WERI-Rb-1 (cell line): ENCODE data around the gene CBX2.

Experiments used
- DNase-seq: peaks from one replicate; pipeline ENCODE4 v3.0.0-alpha.2; 2020
- H3K27ac ChIP-seq: fragments of 250-450 bp; sonication (Bioruptor Pico); 2 replicates; pipeline ENCODE4 v1.5.1; 2020; ENCODE audit warnings: mild to moderate bottlenecking, moderate library complexity
- H3K27me3 ChIP-seq: fragments of 250-450 bp; sonication (Bioruptor Pico); 2 replicates; pipeline ENCODE4 v1.5.1; 2021; ENCODE audit warnings: mild to moderate bottlenecking, low read depth, moderate library complexity; ENCODE audit not compliant: insufficient read depth, severe bottlenecking
- H3K36me3 ChIP-seq: fragments of 250-450 bp; sonication (Bioruptor Pico); 2 replicates; pipeline ENCODE4 v1.5.1; 2020; ENCODE audit warnings: mild to moderate bottlenecking, moderate library complexity
- H3K4me3 ChIP-seq: 2 replicates; pipeline ENCODE4 v1.5.1; 2011; ENCODE audit warnings: low read depth, mild to moderate bottlenecking, control low read depth, low read length
- H3K9me3 ChIP-seq: fragments of 250-450 bp; sonication (Bioruptor Pico); 2 replicates; pipeline ENCODE4 v1.5.1; 2021; ENCODE audit warnings: mild to moderate bottlenecking, moderate library complexity; ENCODE audit not compliant: severe bottlenecking
- TF ChIP-seq, protein P1 (sequence below): IDR thresholded peaks from 2 replicates; pipeline ENCODE4 v1.5.1; 2011; ENCODE audit warnings: low read depth, mild to moderate bottlenecking, control low read depth, inconsistent platforms, low read length

CBX2 gene

DNA sequence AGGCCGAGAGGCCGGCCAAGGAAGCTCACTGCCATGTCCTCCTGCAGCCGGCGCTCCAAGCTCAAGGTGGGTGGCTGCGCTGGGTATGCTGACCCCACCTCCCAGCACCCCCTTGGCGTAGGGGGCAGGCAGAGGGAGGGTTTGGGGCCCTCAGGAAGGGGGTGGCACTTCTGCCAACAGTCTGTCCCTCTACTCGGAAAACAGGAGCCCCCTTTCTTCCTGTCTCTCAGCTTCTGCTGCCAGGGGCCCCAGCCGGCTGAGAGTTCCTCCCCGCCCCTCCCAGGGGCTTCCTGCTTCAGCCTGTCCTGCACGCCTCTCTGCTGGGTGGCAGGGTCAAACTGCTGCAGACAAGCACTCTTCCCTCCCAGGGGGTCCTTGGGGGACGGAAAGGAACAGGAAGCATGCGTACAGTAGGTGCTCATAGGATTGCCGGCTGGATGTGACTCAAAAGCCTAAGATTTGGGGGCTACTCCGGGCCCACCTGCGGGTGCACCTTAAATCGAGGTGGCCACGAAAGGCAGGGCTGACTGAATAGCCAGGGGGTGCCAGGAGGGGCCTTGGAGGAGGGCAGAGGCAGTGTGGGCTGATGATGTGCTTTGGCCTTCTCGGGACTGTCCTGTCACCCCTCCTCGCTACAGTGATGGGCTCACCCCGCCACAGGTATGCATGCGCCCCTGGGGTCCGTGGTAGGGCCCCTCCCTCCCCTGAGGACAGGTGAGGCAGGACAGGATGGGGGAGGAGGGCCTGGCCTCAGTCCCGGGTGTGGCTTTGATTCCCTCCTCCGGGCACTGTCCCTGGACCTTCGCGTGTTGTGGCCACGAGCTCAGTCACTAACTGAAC is 4.0 kb downstream of the CBX2 start:
- no peak overlapping the region for H3K4me3 ChIP-seq
- peaks cover 83% of the 10 kb centered on the region for H3K36me3 ChIP-seq
- H3K9me3 ChIP-seq: no peaks in the 10 kb centered on the region
- H3K27ac ChIP-seq: no peak overlapping the region
- TF ChIP-seq, protein P1, sequence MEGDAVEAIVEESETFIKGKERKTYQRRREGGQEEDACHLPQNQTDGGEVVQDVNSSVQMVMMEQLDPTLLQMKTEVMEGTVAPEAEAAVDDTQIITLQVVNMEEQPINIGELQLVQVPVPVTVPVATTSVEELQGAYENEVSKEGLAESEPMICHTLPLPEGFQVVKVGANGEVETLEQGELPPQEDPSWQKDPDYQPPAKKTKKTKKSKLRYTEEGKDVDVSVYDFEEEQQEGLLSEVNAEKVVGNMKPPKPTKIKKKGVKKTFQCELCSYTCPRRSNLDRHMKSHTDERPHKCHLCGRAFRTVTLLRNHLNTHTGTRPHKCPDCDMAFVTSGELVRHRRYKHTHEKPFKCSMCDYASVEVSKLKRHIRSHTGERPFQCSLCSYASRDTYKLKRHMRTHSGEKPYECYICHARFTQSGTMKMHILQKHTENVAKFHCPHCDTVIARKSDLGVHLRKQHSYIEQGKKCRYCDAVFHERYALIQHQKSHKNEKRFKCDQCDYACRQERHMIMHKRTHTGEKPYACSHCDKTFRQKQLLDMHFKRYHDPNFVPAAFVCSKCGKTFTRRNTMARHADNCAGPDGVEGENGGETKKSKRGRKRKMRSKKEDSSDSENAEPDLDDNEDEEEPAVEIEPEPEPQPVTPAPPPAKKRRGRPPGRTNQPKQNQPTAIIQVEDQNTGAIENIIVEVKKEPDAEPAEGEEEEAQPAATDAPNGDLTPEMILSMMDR: no peak
- no peak for DNase-seq
- H3K27me3 ChIP-seq: no peaks in the 10 kb centered on the region

DNA sequence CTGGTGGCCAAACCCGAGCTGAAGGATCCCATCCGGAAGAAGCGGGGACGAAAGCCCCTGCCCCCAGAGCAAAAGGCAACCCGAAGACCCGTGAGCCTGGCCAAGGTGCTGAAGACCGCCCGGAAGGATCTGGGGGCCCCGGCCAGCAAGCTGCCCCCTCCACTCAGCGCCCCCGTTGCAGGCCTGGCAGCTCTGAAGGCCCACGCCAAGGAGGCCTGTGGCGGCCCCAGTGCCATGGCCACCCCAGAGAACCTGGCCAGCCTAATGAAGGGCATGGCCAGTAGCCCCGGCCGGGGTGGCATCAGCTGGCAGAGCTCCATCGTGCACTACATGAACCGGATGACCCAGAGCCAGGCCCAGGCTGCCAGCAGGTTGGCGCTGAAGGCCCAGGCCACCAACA is 5.9 kb downstream of the CBX2 start:
- TF ChIP-seq, protein P1: no peak
- Histone ChIP-seq H3K27ac (no peak overlapping the region), H3K9me3 (no peaks in the 10 kb centered on the region), H3K36me3 (peaks cover 82% of the 10 kb centered on the region), H3K27me3 (no peaks in the 10 kb centered on the region), H3K4me3 (no peak overlapping the region)
- no peak for DNase-seq

DNA sequence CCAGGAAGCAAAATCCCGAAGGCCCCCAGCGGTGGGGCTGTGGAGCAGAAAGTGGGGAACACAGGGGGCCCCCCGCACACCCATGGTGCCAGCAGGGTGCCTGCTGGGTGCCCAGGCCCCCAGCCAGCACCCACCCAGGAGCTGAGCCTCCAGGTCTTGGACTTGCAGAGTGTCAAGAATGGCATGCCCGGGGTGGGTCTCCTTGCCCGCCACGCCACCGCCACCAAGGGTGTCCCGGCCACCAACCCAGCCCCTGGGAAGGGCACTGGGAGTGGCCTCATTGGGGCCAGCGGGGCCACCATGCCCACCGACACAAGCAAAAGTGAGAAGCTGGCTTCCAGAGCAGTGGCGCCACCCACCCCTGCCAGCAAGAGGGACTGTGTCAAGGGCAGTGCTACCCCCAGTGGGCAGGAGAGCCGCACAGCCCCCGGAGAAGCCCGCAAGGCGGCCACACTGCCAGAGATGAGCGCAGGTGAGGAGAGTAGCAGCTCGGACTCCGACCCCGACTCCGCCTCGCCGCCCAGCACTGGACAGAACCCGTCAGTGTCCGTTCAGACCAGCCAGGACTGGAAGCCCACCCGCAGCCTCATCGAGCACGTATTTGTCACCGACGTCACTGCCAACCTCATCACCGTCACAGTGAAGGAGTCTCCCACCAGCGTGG is 6.5 kb downstream of the CBX2 start:
- TF ChIP-seq, protein P1: no peak
- Histone ChIP-seq H3K9me3 (no peaks in the 10 kb centered on the region), H3K27ac (no peak overlapping the region), H3K4me3 (no peak overlapping the region), H3K27me3 (no peaks in the 10 kb centered on the region), H3K36me3 (peaks cover 76% of the 10 kb centered on the region)
- DNase-seq: no peak

DNA sequence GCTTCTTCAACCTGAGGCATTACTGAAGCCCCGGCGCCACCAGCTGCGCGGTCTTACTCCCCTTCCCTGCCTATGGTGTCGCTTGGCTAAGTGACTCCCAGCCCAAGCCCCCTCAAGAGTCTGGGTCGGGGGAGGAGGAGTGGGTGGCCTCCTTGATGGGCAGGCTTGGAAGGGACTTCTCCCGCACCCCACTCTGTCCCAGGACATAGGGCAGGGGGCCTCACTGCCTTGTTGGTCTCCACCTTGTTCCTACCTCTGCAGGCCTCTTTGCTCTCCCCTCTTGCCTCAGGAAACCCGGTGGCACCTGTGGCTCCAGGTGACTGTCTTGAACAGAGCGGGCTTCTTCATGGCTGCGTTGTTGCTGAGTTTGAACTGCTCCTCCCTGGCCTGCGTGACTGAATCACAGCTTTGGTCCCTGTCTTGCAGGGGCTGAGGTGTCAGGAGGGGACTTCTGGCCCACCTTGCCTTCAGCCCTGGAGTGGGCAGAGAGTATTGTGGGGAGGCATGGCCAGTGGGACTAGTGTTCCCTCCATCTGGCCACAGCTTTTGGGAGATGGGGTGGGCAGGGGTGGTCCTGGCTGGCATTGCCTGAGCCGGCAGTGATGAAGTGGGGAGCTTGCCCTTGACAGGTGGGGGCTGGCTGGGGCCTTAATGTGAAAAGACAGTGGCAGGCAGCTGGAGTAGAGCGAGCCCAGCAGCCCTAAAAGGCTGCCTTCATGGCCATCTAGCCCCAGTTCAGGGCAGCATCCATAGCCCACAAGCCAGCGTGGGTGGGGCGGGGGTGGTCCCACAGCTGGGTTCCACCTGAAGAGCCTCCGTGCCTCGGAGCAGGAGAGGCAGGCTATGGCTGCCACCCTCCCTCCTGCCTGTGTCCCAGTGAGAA is 7.3 kb downstream of the CBX2 start:
- no peak overlapping the region for H3K27ac ChIP-seq
- H3K4me3 ChIP-seq: no peak overlapping the region
- H3K27me3 ChIP-seq: no peaks in the 10 kb centered on the region
- TF ChIP-seq, protein P1: no peak
- no peak for DNase-seq
- H3K9me3 ChIP-seq: no peaks in the 10 kb centered on the region
- peaks cover 68% of the 10 kb centered on the region for H3K36me3 ChIP-seq

DNA sequence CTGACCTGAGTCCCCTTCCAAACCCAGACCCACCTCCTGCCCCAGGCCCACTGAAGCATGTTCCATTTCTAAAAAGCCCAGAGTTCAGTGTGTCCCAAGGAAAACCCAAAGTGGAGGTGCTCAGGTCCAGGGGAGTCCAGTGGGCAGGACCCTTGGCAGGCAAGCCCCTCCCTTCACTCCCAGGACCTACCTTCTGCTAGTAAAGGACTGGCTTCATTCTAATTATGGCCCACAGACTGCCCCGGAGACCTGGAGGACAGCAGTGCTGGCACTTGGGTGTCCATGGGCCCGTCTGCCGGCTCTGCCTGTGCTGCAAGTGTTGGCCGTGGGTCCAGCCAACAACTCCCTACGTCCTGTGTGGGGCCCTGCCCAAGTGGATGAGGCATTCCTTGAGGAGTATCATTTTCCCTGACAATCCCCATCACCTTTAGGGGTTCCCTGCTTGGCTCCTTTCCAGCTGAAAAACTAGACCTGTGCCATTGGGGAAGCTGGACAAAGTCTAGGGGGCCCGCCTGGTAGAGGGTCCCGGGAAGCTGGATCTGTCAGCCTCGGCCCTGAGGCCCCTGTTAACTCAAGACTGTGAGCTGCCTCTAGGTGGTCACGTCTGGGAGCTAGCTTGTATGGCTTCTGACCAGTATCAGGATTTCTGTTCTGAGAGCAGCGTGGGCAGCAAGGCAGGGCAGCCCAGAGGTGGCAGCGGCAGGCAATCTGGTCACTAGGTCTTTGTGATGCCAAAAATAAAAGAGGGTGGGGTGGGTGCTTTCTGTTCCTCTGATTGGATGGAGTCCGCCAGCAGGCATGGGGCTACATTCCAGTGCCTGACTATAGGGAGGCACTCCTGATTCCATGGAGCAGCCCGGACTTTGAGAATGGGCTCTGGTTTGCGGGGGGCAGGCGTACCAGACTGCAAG is 8.2 kb downstream of the CBX2 start:
- Histone ChIP-seq H3K27ac (no peak overlapping the region), H3K4me3 (no peak overlapping the region), H3K27me3 (no peaks in the 10 kb centered on the region), H3K9me3 (no peaks in the 10 kb centered on the region), H3K36me3 (peaks cover 59% of the 10 kb centered on the region)
- TF ChIP-seq, protein P1: no peak
- no peak for DNase-seq
